B cell (primary cell): ENCODE data around the gene LSS.

Experiments used
- EZH2 ChIP-seq: IDR thresholded peaks from 2 replicates; pipeline ENCODE4 v1.6.1; 2012; ENCODE audit warnings: borderline replicate concordance, low read depth, mild to moderate bottlenecking, moderate library complexity, low read length; ENCODE audit not compliant: insufficient read depth, poor library complexity, severe bottlenecking
- TF ChIP-seq, protein P1 (sequence below): fragments of 200-600 bp; IDR thresholded peaks from one replicate; pipeline ENCODE4 v1.8.0; 2022; ENCODE audit warnings: antibody characterized with exemption, mild to moderate bottlenecking

- TF ChIP-seq, protein P1, sequence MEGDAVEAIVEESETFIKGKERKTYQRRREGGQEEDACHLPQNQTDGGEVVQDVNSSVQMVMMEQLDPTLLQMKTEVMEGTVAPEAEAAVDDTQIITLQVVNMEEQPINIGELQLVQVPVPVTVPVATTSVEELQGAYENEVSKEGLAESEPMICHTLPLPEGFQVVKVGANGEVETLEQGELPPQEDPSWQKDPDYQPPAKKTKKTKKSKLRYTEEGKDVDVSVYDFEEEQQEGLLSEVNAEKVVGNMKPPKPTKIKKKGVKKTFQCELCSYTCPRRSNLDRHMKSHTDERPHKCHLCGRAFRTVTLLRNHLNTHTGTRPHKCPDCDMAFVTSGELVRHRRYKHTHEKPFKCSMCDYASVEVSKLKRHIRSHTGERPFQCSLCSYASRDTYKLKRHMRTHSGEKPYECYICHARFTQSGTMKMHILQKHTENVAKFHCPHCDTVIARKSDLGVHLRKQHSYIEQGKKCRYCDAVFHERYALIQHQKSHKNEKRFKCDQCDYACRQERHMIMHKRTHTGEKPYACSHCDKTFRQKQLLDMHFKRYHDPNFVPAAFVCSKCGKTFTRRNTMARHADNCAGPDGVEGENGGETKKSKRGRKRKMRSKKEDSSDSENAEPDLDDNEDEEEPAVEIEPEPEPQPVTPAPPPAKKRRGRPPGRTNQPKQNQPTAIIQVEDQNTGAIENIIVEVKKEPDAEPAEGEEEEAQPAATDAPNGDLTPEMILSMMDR = no peak
- no peak for TF ChIP-seq EZH2
Observed at GRCh38 chr21:46211786-46212720, 16.5 kb downstream of the LSS start.
